ENCODE results near the gene SLC26A11. TPM values are rescaled to one million over a fixed set of nuclear protein-coding genes. Genes with fewer than 3 reads are reported as not detected.

Gene SLC26A11
- total RNA-seq, 1 experiment from 2014 or later, result 37.1 TPM

DNA sequence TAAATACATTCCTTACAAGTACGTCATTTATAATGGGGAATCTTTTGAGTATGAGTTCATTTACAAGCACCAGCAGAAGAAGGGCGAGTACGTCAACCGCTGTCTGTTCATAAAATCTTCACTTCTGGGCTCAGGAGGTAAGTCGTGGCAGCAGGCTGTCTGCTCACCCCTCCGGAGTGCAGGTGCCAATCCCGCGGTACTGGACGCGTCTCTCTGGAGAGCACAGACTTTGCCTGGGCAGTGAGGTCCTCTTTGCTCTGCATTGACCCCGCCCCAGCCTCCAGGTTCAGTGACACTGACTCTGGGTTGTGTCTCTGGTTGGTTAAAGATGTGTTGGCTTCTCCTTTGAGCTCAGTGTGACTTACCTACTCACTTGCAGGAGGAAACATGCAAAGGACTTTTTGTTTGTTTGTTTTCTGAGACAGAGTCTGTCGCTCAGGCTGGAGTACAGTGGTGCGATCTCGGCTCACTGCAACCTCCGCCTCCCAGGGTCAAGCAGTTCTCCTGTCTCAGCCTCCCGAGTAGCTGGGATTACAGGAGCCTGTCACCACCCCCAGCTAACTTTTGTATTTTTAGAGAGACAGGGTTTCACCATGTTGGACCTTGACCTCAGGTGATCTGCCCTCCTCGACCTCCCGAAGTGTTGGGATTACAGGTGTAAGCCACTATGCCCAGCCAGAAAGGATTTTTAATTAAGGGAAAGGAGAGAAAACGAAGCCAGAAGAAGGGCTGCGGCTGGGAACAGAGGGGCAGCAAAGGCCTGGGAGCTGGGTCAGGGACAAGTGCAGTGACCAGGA lies 71.7 kb downstream of the SLC26A11 start:
- no peak overlapping the region for H3K4me3 Mint-ChIP-seq (ENCODE audit: unreplicated experiment)
- Histone ChIP-seq H3K36me3 (ENCODE audit: control insufficient read depth, insufficient read depth, low read length) (peaks cover 4% of the 10 kb centered on the region), H3K4me3 (ENCODE audit: low read depth, low read length) (no peak overlapping the region), H3K4me1 (0 out of 2 replicates have a peak, but pooled peaks cover 4% of the 10 kb centered on the region), H3K9me3 (no peaks in the 10 kb centered on the region), H3K27me3 (replicated peaks; ENCODE audit: control insufficient read depth, insufficient read depth, low read length) (no peaks in the 10 kb centered on the region)
- CTCF ChIA-PET, result interaction anchor here (1.1 kb wide), 1 partner anchor 95 kb away, joined by 3 read pairs; no protein-coding TSS in a partner anchor
- DNase-seq, result no peak
- no peaks in the 10 kb centered on the region for H3K27me3 Mint-ChIP-seq (ENCODE audit: insufficient read depth, unreplicated experiment)
- BruUV-seq (replicated peaks), result no TSS peak
- TF ChIP-seq, protein P1, sequence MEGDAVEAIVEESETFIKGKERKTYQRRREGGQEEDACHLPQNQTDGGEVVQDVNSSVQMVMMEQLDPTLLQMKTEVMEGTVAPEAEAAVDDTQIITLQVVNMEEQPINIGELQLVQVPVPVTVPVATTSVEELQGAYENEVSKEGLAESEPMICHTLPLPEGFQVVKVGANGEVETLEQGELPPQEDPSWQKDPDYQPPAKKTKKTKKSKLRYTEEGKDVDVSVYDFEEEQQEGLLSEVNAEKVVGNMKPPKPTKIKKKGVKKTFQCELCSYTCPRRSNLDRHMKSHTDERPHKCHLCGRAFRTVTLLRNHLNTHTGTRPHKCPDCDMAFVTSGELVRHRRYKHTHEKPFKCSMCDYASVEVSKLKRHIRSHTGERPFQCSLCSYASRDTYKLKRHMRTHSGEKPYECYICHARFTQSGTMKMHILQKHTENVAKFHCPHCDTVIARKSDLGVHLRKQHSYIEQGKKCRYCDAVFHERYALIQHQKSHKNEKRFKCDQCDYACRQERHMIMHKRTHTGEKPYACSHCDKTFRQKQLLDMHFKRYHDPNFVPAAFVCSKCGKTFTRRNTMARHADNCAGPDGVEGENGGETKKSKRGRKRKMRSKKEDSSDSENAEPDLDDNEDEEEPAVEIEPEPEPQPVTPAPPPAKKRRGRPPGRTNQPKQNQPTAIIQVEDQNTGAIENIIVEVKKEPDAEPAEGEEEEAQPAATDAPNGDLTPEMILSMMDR (IDR thresholded peaks at IDR 0.05; ENCODE audit: insufficient read depth in 1 of 2, low read depth in 1 of 2, low read length in 1 of 2, severe bottlenecking in 1 of 2, unreplicated experiment in 1 of 2), result no peak
- H3K4me1 Mint-ChIP-seq (ENCODE audit: low read depth, unreplicated experiment), result no peaks in the 10 kb centered on the region
- peaks cover 46% of the 10 kb centered on the region for H3K36me3 Mint-ChIP-seq (ENCODE audit: insufficient read depth, unreplicated experiment)
- intact Hi-C loops (cut with micrococcal nuclease; ENCODE audit: unreplicated experiment), result no loop called here
- H3K9me3 Mint-ChIP-seq (ENCODE audit: unreplicated experiment), result no peaks in the 10 kb centered on the region
- H3K27ac Mint-ChIP-seq (ENCODE audit: unreplicated experiment), result no peak overlapping the region
- POLR2A ChIA-PET, result no interaction called here

DNA sequence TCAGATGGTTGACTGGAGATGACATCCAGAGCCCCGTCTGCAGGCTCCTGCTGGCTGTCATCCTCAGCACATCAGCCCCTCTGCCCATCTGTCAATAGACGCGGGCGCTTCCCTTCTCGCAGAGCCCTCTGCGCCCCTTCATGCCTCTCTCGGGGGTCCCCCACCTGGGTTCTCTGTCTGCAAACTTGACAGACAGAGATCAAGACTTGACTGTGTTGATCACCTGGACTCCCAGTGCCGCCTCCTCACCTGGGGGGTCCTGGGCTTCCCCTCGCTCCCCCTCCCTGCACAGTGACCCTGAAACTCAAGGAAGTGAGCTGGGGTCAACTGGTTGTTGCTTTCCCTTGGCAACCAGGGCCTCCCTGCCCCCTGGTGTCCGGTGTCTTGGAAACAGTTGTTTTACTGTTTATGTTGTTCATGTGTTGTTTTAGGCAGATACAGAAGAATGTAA lies 72.3 kb downstream of the SLC26A11 start:
- CTCF ChIA-PET, result interaction anchor here (0.6 to 1.1 kb wide), 2 partner anchors 38 to 96 kb away, joined by 3 to 5 read pairs; no protein-coding TSS in a partner anchor
- H3K27ac Mint-ChIP-seq (ENCODE audit: unreplicated experiment), result no peak overlapping the region
- H3K4me1 Mint-ChIP-seq (ENCODE audit: low read depth, unreplicated experiment), result no peaks in the 10 kb centered on the region
- H3K36me3 ChIP-seq (ENCODE audit: control insufficient read depth, insufficient read depth, low read length), result peaks cover 4% of the 10 kb centered on the region
- no peaks in the 10 kb centered on the region for H3K9me3 ChIP-seq
- intact Hi-C loops (cut with micrococcal nuclease; ENCODE audit: unreplicated experiment), result no loop called here
- H3K36me3 Mint-ChIP-seq (ENCODE audit: insufficient read depth, unreplicated experiment), result peaks cover 52% of the 10 kb centered on the region
- H3K4me1 ChIP-seq, result 0 out of 2 replicates have a peak, but pooled peaks cover 4% of the 10 kb centered on the region
- POLR2A ChIA-PET, result no interaction called here
- peak in 1 of 2 experiments; percentile 37 for DNase-seq
- H3K27me3 ChIP-seq (replicated peaks; ENCODE audit: control insufficient read depth, insufficient read depth, low read length), result no peaks in the 10 kb centered on the region
- TF ChIP-seq, protein P1 (IDR thresholded peaks at IDR 0.05; ENCODE audit: insufficient read depth in 1 of 2, low read depth in 1 of 2, low read length in 1 of 2, severe bottlenecking in 1 of 2, unreplicated experiment in 1 of 2), result peak in 1 of 2 experiments; percentile 6
- no TSS peak for BruUV-seq (replicated peaks)
- no peak overlapping the region for H3K4me3 ChIP-seq (ENCODE audit: low read depth, low read length)
- H3K9me3 Mint-ChIP-seq (ENCODE audit: unreplicated experiment), result no peaks in the 10 kb centered on the region
- no peak overlapping the region for H3K4me3 Mint-ChIP-seq (ENCODE audit: unreplicated experiment)
- H3K27me3 Mint-ChIP-seq (ENCODE audit: insufficient read depth, unreplicated experiment), result no peaks in the 10 kb centered on the region

DNA sequence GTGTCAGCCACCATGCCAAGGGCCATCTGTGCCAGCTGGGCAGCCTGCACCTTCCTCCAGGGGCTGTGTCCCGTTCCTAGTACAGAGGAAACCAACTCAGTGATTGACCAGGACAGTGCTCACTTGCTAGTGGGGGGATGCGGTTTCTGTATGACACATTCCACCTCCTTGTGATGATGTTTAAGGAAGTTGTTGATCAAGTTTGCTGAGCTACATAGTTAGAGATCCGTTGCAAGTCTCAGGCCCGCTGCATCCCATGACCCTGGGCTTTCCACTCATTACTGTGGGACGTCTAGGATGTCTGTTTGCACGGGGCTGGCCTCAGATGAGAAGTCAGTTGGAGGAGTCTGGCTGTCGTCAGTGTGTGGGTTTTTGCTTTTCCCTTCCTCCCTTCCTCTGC lies 74.0 kb downstream of the SLC26A11 start:
- Histone ChIP-seq H3K4me3 (ENCODE audit: low read depth, low read length) (no peak overlapping the region), H3K9me3 (no peaks in the 10 kb centered on the region), H3K4me1 (0 out of 2 replicates have a peak, but pooled peaks cover 4% of the 10 kb centered on the region), H3K27me3 (replicated peaks; ENCODE audit: control insufficient read depth, insufficient read depth, low read length) (no peaks in the 10 kb centered on the region), H3K36me3 (ENCODE audit: control insufficient read depth, insufficient read depth, low read length) (peaks cover 5% of the 10 kb centered on the region)
- TF ChIP-seq, protein P1 (IDR thresholded peaks at IDR 0.05; ENCODE audit: insufficient read depth in 1 of 2, low read depth in 1 of 2, low read length in 1 of 2, severe bottlenecking in 1 of 2, unreplicated experiment in 1 of 2), result no peak
- Mint-ChIP-seq H3K27me3 (ENCODE audit: insufficient read depth, unreplicated experiment) (no peaks in the 10 kb centered on the region), H3K4me3 (ENCODE audit: unreplicated experiment) (no peak overlapping the region), H3K36me3 (ENCODE audit: insufficient read depth, unreplicated experiment) (peaks cover 63% of the 10 kb centered on the region), H3K4me1 (ENCODE audit: low read depth, unreplicated experiment) (no peaks in the 10 kb centered on the region), H3K9me3 (ENCODE audit: unreplicated experiment) (no peaks in the 10 kb centered on the region), H3K27ac (ENCODE audit: unreplicated experiment) (no peak overlapping the region)
- ChIA-PET POLR2A (no interaction called here), CTCF (no interaction called here)
- DNase-seq, result no peak
- intact Hi-C loops (cut with micrococcal nuclease; ENCODE audit: unreplicated experiment), result no loop called here
- no TSS peak for BruUV-seq (replicated peaks)

Data from Caco-2 (cell line).